Dedifferentiated amniotic fluid mesenchymal stem cell (primary cell): ENCODE measurements around the gene CLIC1.
"Not testable (repeated sequence)": the region's sequence is repeated elsewhere in the genome, so short reads cannot be mapped to it uniquely, and the experiment has no call there.

Experiments used
- DNase-seq: peaks from one replicate; pipeline ENCODE4 v3.0.0-alpha.2; 2016; ENCODE audit errors: extremely low spot score

CLIC1 gene

DNA sequence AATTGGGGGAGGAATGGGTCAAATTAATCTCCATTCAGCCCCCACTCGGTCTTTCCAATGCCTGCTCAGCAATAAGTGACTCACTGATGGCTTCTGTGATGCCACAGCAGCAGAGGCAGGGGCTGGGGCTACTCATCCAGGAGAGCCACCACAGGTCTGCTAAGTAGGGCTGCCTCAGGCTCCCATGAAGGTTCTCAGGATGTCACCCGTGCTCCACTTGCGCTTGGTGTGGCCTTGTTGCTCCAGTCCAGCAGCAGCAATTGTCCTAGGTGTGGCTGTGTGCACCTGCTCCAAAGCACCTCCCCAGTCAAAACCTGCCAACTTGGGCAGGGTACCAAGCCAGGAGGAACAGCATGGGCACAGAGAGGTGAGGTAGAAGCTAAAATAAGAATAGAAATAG lies 14.2 kb downstream of the CLIC1 start:
- DNase-seq = no peak

DNA sequence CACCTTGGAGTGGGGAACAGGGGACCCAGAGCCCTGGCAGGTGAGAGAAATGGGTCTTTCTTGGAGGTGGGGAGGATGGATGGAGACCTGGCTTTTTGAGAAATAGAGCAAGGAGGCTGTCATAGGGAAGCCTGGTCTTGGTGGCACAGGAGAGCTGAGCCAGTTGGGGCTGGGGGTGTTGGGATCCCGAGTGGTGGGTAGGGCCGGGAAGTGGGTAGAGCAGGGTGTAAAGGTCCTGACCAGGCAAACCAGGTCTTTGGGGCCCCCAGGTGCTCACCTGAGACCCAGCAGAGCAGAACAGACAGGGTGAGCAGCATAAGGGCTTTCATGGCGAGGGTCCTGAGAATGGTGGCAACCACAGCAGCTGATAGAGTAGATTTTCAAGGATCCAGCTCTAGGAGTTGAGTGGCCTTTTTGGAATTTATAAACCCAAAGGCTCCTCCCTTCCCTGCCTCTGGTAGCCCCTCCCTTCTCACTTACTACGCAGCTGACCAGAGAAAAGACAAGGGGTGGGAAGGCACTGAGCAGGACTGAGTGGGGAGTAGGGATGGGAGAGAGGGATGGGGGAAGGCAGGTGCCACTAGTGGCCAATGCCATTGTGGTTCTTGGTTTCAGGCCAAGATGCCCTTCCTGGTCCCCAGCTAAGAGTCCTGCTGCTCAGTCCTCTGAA lies 14.8 kb downstream of the CLIC1 start, which contains the start of gene LY6G6C:
Gene LY6G6C (minus strand): TSS at position 396 of the 670 bp plus-strand sequence. CDS start 67 bp downstream, at position 329.
- DNase-seq = no peak

- no peak for DNase-seq
These were observed 16.0 kb downstream of the CLIC1 start for GRCh38 chr6:31720196-31720770.

- DNase-seq = no peak
These were observed 17.3 kb downstream of the CLIC1 start for GRCh38 chr6:31719001-31719400.

- no peak for DNase-seq
These were observed 18.1 kb downstream of the CLIC1 start for GRCh38 chr6:31718265-31718664.

- DNase-seq = no peak
These were observed 18.7 kb downstream of the CLIC1 start for GRCh38 chr6:31717499-31718222.

- DNase-seq = no peak
These were observed 21.0 kb downstream of the CLIC1 start, which contains the start of gene LY6G6D for GRCh38 chr6:31715022-31715958. Gene LY6G6D, plus strand, starts transcription at chr6:31715348. Its CDS starts 8 bp downstream, at chr6:31715356.

GRCh38 chr6:31713991-31714684 lies 22.2 kb downstream of the CLIC1 start:
- DNase-seq = no peak

GRCh38 chr6:31713465-31713864 lies 22.9 kb downstream of the CLIC1 start:
- no peak for DNase-seq

- no peak for DNase-seq
These were observed 24.0 kb downstream of the CLIC1 start for GRCh38 chr6:31712296-31712695.

GRCh38 chr6:31711233-31711632 lies 25.1 kb downstream of the CLIC1 start:
- no peak for DNase-seq

- no peak for DNase-seq
These were observed 25.7 kb downstream of the CLIC1 start for GRCh38 chr6:31710523-31711219.

DNA sequence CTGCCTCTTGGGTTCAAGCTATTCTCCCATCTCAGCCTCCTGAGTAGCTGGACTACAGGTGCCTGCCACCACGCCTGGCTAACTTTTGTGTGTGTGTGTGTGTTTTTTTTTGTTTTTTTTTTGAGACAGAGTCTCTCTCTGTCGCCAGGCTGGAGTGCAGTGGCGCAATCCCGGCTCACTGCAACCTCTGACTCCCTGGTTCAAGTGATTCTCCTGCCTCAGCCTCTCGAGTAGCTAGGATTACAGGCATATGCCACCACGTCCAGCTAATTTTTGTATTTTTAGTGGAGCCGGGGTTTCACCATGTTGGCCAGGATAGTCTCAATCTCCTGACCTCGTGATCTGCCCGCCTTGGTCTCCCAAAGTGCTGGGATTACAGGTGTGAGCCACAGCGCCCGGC lies 27.2 kb downstream of the CLIC1 start:
- not testable (repeated sequence) for DNase-seq

DNA sequence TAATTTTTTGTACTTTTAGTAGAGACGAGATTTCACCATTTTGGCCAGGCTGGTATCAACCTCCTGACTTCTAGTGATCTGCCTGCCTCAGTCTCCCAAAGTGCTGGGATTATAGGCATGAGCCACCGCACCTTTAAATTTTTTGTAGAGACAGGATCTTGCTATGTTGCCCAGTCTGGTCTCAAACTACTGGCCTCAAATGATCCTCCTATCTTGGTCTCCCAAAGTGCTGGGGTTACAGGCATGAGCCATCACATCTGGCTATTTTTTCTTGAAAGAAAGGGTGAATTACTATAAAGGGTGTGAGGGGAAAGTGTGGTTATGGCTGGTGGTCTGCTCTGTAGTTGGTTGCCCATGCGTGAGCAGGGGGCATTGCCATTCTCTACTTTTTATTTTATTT lies 28.1 kb downstream of the CLIC1 start:
- no peak for DNase-seq

DNA sequence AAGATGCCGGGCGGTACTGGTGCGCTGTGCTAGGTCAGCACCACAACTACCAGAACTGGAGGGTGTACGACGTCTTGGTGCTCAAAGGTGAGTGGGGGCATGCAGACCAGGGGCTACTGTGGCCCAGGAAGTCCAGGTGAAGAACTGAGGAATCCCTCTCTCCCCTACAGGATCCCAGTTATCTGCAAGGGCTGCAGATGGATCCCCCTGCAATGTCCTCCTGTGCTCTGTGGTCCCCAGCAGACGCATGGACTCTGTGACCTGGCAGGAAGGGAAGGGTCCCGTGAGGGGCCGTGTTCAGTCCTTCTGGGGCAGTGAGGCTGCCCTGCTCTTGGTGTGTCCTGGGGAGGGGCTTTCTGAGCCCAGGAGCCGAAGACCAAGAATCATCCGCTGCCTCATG lies 28.6 kb downstream of the CLIC1 start:
- DNase-seq = no peak

DNA sequence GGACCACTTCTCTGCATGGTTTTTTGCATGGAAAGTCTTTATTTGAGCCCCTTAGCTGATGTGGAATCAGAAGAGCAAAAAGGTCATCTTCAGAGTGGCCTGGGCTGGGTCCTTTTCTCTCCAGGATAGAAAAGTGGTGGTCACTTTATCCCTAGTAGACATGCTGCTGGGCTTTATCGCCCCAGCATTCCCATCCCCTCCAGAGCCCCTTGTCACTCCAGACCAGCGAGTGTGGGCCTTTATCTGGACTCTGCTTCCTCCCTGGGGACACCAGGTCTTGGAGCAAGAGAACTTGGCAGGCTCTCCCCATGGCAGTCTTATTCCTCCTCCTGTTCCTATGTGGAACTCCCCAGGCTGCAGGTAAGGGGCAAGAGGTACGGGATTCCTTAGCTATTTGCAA lies 29.7 kb downstream of the CLIC1 start, which contains the start of gene LY6G6F:
Gene LY6G6F (plus strand): TSS at position 268 of the 400 bp plus-strand sequence. CDS start 41 bp downstream, at position 309.
- DNase-seq = no peak

- no peak for DNase-seq
These were observed 30.4 kb downstream of the CLIC1 start for GRCh38 chr6:31705931-31706330.

DNA sequence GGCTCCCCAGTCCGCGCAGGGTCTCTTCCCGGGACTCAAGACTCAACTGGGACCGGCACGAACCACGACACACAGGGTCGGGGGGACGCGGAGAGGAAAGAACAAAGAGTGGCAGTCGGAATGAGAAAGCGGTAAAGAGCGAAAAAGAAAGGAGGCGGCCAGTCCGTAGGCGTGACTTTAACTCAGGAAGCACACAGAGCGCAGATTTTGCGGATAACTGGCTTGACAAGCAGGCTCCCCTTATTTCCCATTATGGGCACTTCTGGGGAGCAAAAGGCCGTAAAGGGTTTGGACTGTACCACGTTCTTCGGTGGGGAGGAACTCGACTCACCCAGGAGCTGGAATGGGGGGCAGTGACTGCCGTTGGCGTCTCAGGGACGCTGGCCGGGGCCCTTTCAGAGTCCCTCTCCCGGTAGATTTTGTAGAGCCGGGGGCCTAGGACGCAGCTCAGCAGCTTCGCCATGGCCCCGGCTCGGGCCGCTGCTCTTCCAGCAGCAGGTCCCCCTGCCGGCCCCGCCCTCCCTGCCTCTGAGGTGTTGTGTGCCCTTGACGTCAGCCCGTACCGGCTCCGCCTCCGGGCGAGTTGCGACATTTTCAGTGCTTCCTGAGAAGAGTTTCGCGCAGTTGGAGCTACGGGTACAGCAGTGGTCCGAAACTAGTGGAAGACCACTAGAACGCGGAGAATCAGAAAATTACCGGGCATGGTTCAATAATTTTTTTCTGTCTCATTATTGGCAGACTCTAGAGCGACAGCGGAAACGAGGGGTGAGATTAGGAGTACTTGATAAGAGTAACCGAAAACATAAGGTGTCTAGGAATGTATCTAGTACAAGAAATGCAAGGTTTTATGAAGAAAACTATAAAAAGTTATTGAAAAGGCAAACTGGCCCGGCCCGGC lies 33.3 kb downstream of the CLIC1 start, which contains the start of gene ABHD16A:
Gene ABHD16A (minus strand): TSS at position 506 of the 898 bp plus-strand sequence. CDS start 43 bp downstream, at position 463.
- DNase-seq = peak; percentile 97

GRCh38 chr6:31702405-31702818 lies 33.9 kb downstream of the CLIC1 start:
- DNase-seq = no peak
